IPS-NIHi11 (cell line): ENCODE results near the gene SLC29A2.

Experiments used
- DNase-seq: peaks from one replicate; pipeline ENCODE4 v3.0.0; 2012; ENCODE audit warnings: mixed read lengths, low spot score

SLC29A2 gene

GRCh38 chr11:66371627-66372415, at the start of gene SLC29A2:
SLC29A2 (minus strand) TSS chr11:66371760; CDS start chr11:66371591, 169 bp downstream.
- DNase-seq = peak; percentile 91

- DNase-seq = peak; percentile 64
Measured at GRCh38 chr11:66420671-66421476, 49.3 kb upstream of the SLC29A2 start, which contains the start of gene NPAS4. NPAS4 (plus strand) TSS chr11:66421035; CDS start chr11:66421180, 145 bp downstream.

GRCh38 chr11:66419825-66420224, 48.3 kb upstream of the SLC29A2 start:
- peak; percentile 80 for DNase-seq

- no peak for DNase-seq
Measured at GRCh38 chr11:66418986-66419308, 47.4 kb upstream of the SLC29A2 start.

GRCh38 chr11:66418168-66418985, 46.8 kb upstream of the SLC29A2 start:
- peak; percentile 78 for DNase-seq

- no peak for DNase-seq
Measured at GRCh38 chr11:66417000-66417399, 45.4 kb upstream of the SLC29A2 start.

- DNase-seq = no peak
Measured at GRCh38 chr11:66415423-66415822, 43.9 kb upstream of the SLC29A2 start.

GRCh38 chr11:66414120-66414934, 42.8 kb upstream of the SLC29A2 start:
- DNase-seq = peak; percentile 38

- DNase-seq = no peak
Measured at GRCh38 chr11:66413167-66413566, 41.6 kb upstream of the SLC29A2 start.

- no peak for DNase-seq
Measured at GRCh38 chr11:66412110-66412509, 40.5 kb upstream of the SLC29A2 start.

- no peak for DNase-seq
Measured at GRCh38 chr11:66411323-66411722, 39.8 kb upstream of the SLC29A2 start.

- DNase-seq = no peak
Measured at GRCh38 chr11:66410191-66410590, 38.6 kb upstream of the SLC29A2 start.

- DNase-seq = no peak
Measured at GRCh38 chr11:66409226-66409625, 37.7 kb upstream of the SLC29A2 start.

- peak; percentile 96 for DNase-seq
Measured at GRCh38 chr11:66408488-66409214, 37.1 kb upstream of the SLC29A2 start.

- DNase-seq = no peak
Measured at GRCh38 chr11:66407651-66408050, 36.1 kb upstream of the SLC29A2 start.

GRCh38 chr11:66393954-66394353, 22.4 kb upstream of the SLC29A2 start:
- no peak for DNase-seq

- no peak for DNase-seq
Measured at GRCh38 chr11:66391322-66391721, 19.8 kb upstream of the SLC29A2 start.

- peak; percentile 66 for DNase-seq
Measured at GRCh38 chr11:66388780-66389386, 17.3 kb upstream of the SLC29A2 start.

GRCh38 chr11:66386171-66387069, 14.9 kb upstream of the SLC29A2 start:
- DNase-seq = peak; percentile 57
